Adrenal gland (tissue), 19 donors: ENCODE results near the gene UPK1B. TPM values are rescaled to one million over a fixed set of nuclear protein-coding genes. Genes with fewer than 3 reads are reported as not detected.
"Not testable (repeated sequence)": the region's sequence is repeated elsewhere in the genome, so short reads cannot be mapped to it uniquely, and the experiment has no call there.

ENCODE experiments used
- DNase-seq, 7 donors: peaks; one replicate each; pipeline ENCODE4 v3.0.0-alpha.2; 2019 to 2020
- H3K27ac ChIP-seq, 5 donors: fragments of 200-600 bp; sonication (generic) in 4 of 5; 1 replicate in 3 of 5; 2 replicates in 2 of 5; pipeline versions ENCODE4 v1.5.1 to v1.8.0; 2016 to 2020; ENCODE audit warnings: mild to moderate bottlenecking in 1 of 5
- H3K27me3 ChIP-seq: fragments of 200-600 bp; 2 replicates; pipeline ENCODE4 v1.8.0; 2021
- H3K36me3 ChIP-seq, 2 donors: fragments of 200-600 bp; replicated peaks in 1 of 2; 1 replicate in 1 of 2; 2 replicates in 1 of 2; pipeline versions ENCODE4 v1.5.1 to v1.8.0; 2018 to 2022
- H3K4me1 ChIP-seq, 2 donors: fragments of 200-600 bp; replicated peaks in 1 of 2; 1 replicate in 1 of 2; 2 replicates in 1 of 2; pipeline versions ENCODE4 v1.5.1 to v1.8.0; 2018 to 2021
- H3K4me3 ChIP-seq, 4 donors: fragments of 200-600 bp; sonication (generic) in 3 of 4; one replicate each; pipeline ENCODE4 v1.5.1; 2016 to 2018
- H3K9me3 ChIP-seq, 3 donors: fragments of 200-600 bp; sonication (generic) in 1 of 3; replicated peaks in 1 of 3; 1 replicate in 2 of 3; 2 replicates in 1 of 3; pipeline versions ENCODE4 v1.5.1 to v1.8.0; 2016 to 2021
- CTCF ChIP-seq, 6 experiments: fragments of 450-650 bp in 4 of 6; fragments of 200-600 bp in 2 of 6; sonication (generic) in 1 of 6; IDR thresholded peaks; 1 replicate in 5 of 6; 2 replicates in 1 of 6; pipeline versions ENCODE4 v1.5.1 to v1.8.0; 2016 to 2021; ENCODE audit warnings: antibody characterized with exemption in 6 of 6, mild to moderate bottlenecking in 2 of 6, moderate library complexity in 1 of 6
- POLR2A ChIP-seq, 2 donors: fragments of 450-650 bp; IDR thresholded peaks; one replicate each; pipeline ENCODE4 v1.6.1; 2017; ENCODE audit warnings: antibody characterized with exemption in 2 of 2, mild to moderate bottlenecking in 2 of 2, moderate library complexity in 1 of 2
- WGBS, 4 donors: extraction: QIAGEN DNeasy Blood & Tissue Kit in 2 of 4; methylation state at CpG; one replicate each; pipeline versions ENCODE4 v1.1.5 to v1.1.7; 2013 to 2017; 5-methylcytosine and 5-hydroxymethylcytosine counted together
- intact Hi-C, 2 donors: fragments of 100-400 bp; cut with DNase I; formaldehyde crosslinking; loops; one replicate each; pipeline versions ENCODE4 v1.14.1 to v1.15.0; 2022 to 2023
- long read RNA-seq, 10 donors: library from polyadenylated mRNA in 3 of 10; unstranded in 2 of 10; stranded (forward) in 1 of 10; transcript quantifications; one replicate each; pipeline ENCODE4 v2.0.0 and lab custom pipeline, GENCODE V29; 2021 to 2026
- polyA plus RNA-seq, 3 donors: library from polyadenylated mRNA; stranded (reverse); fragments of 200-250 nt in 2 of 3; fragments of 350-450 nt in 1 of 3; fragmentation: Illumina TruSeq in 1 of 3; extraction: RNeasy Lipid Tissue Mini Kit (QIAGEN cat#74804) in 1 of 3; gene quantifications; one replicate each; pipeline ENCODE4 v1.2.3, GENCODE V29; 2013 to 2014
- total RNA-seq, 9 donors: library from RNA; depleted of rRNA in 4 of 9; stranded (reverse); fragments of >200 nt in 4 of 9; fragments of 120-200 nt in 1 of 9; fragmentation: NEBNext Ultra II Directional in 1 of 9; extraction: Animal tissue kit (Norgen Biotek cat#: 25700) in 1 of 9; gene quantifications; one replicate each; pipeline versions ENCODE4 v1.1.0 to v1.2.4, GENCODE V29; 2013 to 2023
- donor health status: healthy with polysubstance abuse.
- donor health status: Bipolar disorder and iron deficiency.
- donor health status: DM: yes; HTN: yes; CAD: no.
- donor health status: DM: no; HTN: no; CAD: no.
- donor health status: DM: no; HTN: no; CAD: no.
- donor health status: DM: yes; HTN: yes; CAD: no.

Gene UPK1B
- total RNA-seq: not detected
- under 1 TPM in 1 of 3 donors, not detected in 2; 0.24 TPM for polyA plus RNA-seq
- long read RNA-seq, donor 1: 0 reads
- long read RNA-seq, donor 2: 0 reads
- long read RNA-seq, donor 3: 0 reads
- long read RNA-seq, donor 4: 0 reads
- long read RNA-seq, donor 5: 0 reads
- long read RNA-seq, donor 6: 0 reads
- long read RNA-seq, donor 7: 0 reads
- long read RNA-seq, donor 8: 0 reads
- long read RNA-seq, donor 9: 0 reads
- long read RNA-seq, donor 10: 0 reads

- H3K27ac ChIP-seq: no peak within 1 kb of the TSS
- H3K4me1 ChIP-seq: no peaks in the 10 kb centered on the region
- 33 to 41% (median 37%) methylated on average over 12 to 13 of the region's 13 CpGs for WGBS, 4 donors
- no peak within 1 kb of the TSS for H3K4me3 ChIP-seq
- no peaks in the 10 kb centered on the region for H3K27me3 ChIP-seq
- no peak for DNase-seq
- intact Hi-C loops: no loop called here
- TF ChIP-seq POLR2A (IDR thresholded peaks at IDR 0.05) (no peak), CTCF (IDR thresholded peaks at IDR 0.05) (no peak)
- no peaks in the 10 kb centered on the region for H3K9me3 ChIP-seq
- no peaks in the 10 kb centered on the region for H3K36me3 ChIP-seq
These were observed at the start of gene UPK1B for GRCh38 chr3:119173325-119173724. Gene UPK1B, plus strand, starts transcription at chr3:119173598. Its CDS starts 13,144 bp downstream, at chr3:119186742.

- H3K27me3 ChIP-seq: no peaks in the 10 kb centered on the region
- H3K9me3 ChIP-seq: no peaks in the 10 kb centered on the region
- no peaks in the 10 kb centered on the region for H3K4me1 ChIP-seq
- no peak for DNase-seq
- H3K27ac ChIP-seq: no peak overlapping the region
- H3K36me3 ChIP-seq: no peaks in the 10 kb centered on the region
- intact Hi-C loops: no loop called here
- TF ChIP-seq POLR2A (IDR thresholded peaks at IDR 0.05): no peak
- no peak for TF ChIP-seq CTCF (IDR thresholded peaks at IDR 0.05)
- WGBS, 4 donors: 88 to 92% (median 91%) methylated on average over 10 of the region's 10 CpGs
- no peak overlapping the region for H3K4me3 ChIP-seq
These were observed 48.1 kb upstream of the UPK1B start for GRCh38 chr3:119125342-119125741.

GRCh38 chr3:119125742-119126504 lies 47.5 kb upstream of the UPK1B start:
- DNase-seq: no peak
- no peak overlapping the region for H3K27ac ChIP-seq
- 71 to 77% (median 74%) methylated on average over 5 to 17 of the region's 17 CpGs for WGBS, 4 donors
- no peaks in the 10 kb centered on the region for H3K4me1 ChIP-seq
- no peaks in the 10 kb centered on the region for H3K36me3 ChIP-seq
- H3K4me3 ChIP-seq: no peak overlapping the region
- no peaks in the 10 kb centered on the region for H3K27me3 ChIP-seq
- intact Hi-C loops: no loop called here
- TF ChIP-seq POLR2A (IDR thresholded peaks at IDR 0.05): no peak
- no peak for TF ChIP-seq CTCF (IDR thresholded peaks at IDR 0.05)
- no peaks in the 10 kb centered on the region for H3K9me3 ChIP-seq

GRCh38 chr3:119130291-119130690 lies 43.1 kb upstream of the UPK1B start:
- intact Hi-C loops, H3K9me3 ChIP-seq, H3K4me1 ChIP-seq, H3K27me3 ChIP-seq, H3K27ac ChIP-seq, H3K36me3 ChIP-seq, H3K4me3 ChIP-seq, DNase-seq: not testable (repeated sequence)
- WGBS, 4 donors: 44 to 57% (median 51%) methylated on average over 6 to 7 of the region's 7 CpGs; no CpG with 5 or more reads in 1 of the 4 donors

GRCh38 chr3:119132291-119132690 lies 41.1 kb upstream of the UPK1B start:
- H3K4me3 ChIP-seq, DNase-seq, H3K4me1 ChIP-seq, H3K9me3 ChIP-seq, H3K27ac ChIP-seq, H3K36me3 ChIP-seq, intact Hi-C loops, H3K27me3 ChIP-seq: not testable (repeated sequence)
- 86 to 97% (median 91%) methylated on average over 4 of the region's 4 CpGs for WGBS, 4 donors

- DNase-seq, H3K27ac ChIP-seq, H3K9me3 ChIP-seq, H3K4me1 ChIP-seq, H3K4me3 ChIP-seq, H3K27me3 ChIP-seq, H3K36me3 ChIP-seq, intact Hi-C loops: not testable (repeated sequence)
- WGBS, 4 donors: 60 to 83% (median 70%) methylated on average over 4 of the region's 4 CpGs
These were observed 34.0 kb upstream of the UPK1B start for GRCh38 chr3:119139360-119139759.
